ENCODE data around the gene CHST15. TPM values are rescaled to one million over a fixed set of nuclear protein-coding genes. Genes with fewer than 3 reads are reported as not detected.

The CHST15 gene
- total and polyA plus RNA-seq, 2 of the 13 experiments (the other 11 are each of a cell fraction or from before 2014, with no cell fraction given): 1.4 to 94.7 TPM

DNA sequence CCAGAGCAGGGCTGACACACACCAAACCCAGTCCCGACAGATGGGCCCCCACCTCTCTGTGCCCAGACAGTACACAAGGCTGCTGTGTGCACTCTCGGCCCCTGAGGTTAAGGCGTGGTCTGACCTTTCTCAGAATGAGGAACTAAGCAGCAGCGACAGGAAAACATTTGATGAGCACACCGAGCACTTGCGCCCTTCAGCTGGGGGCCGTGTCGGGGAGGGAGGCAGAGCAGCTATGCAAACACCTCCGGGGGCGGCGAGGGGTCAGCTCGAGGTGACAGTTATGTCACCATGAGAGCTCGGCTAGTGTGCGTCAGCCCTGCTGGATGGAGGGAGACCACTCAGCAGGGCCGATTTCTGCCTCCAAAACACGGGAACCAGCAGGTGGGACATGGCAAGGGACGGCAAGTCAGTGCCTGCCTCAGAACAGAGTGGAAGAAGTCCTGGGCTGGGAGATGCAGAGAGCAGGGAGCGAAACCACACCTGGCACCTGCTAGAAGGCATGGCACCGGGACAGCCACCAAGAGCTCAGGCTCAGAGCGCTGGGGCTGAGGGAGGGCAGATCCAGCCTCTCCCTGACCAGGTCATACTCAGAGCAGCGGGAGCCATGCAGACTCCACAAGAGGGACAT lies 57.4 kb downstream of the CHST15 start (continued):
- TF ChIP-seq RBM39 (IDR thresholded peaks at IDR 0.05; ENCODE audit: low read depth, low read length, poor library complexity, severe bottlenecking): no peak
- TF ChIP-seq, protein P1, sequence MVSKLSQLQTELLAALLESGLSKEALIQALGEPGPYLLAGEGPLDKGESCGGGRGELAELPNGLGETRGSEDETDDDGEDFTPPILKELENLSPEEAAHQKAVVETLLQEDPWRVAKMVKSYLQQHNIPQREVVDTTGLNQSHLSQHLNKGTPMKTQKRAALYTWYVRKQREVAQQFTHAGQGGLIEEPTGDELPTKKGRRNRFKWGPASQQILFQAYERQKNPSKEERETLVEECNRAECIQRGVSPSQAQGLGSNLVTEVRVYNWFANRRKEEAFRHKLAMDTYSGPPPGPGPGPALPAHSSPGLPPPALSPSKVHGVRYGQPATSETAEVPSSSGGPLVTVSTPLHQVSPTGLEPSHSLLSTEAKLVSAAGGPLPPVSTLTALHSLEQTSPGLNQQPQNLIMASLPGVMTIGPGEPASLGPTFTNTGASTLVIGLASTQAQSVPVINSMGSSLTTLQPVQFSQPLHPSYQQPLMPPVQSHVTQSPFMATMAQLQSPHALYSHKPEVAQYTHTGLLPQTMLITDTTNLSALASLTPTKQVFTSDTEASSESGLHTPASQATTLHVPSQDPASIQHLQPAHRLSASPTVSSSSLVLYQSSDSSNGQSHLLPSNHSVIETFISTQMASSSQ (IDR thresholded peaks at IDR 0.05; ENCODE audit: low read depth): 0 out of 2 replicates have a peak, but pooled peaks have one; percentile 66
- TF ChIP-seq, protein P1 (CRISPR knock-in tag; IDR thresholded peaks at IDR 0.05; ENCODE audit: borderline replicate concordance): peak; percentile 93
- TF ChIP-seq EEA1 (CRISPR knock-in tag; IDR thresholded peaks at IDR 0.05; ENCODE audit: borderline replicate concordance): no peak
- no peak for TF ChIP-seq NCOA5 (CRISPR knock-in tag; IDR thresholded peaks at IDR 0.05)
- TF ChIP-seq ZNF7 (CRISPR knock-in tag; IDR thresholded peaks at IDR 0.05): peak; percentile 26; the same call in 1 of the 2 replicates
- TF ChIP-seq, protein P2, sequence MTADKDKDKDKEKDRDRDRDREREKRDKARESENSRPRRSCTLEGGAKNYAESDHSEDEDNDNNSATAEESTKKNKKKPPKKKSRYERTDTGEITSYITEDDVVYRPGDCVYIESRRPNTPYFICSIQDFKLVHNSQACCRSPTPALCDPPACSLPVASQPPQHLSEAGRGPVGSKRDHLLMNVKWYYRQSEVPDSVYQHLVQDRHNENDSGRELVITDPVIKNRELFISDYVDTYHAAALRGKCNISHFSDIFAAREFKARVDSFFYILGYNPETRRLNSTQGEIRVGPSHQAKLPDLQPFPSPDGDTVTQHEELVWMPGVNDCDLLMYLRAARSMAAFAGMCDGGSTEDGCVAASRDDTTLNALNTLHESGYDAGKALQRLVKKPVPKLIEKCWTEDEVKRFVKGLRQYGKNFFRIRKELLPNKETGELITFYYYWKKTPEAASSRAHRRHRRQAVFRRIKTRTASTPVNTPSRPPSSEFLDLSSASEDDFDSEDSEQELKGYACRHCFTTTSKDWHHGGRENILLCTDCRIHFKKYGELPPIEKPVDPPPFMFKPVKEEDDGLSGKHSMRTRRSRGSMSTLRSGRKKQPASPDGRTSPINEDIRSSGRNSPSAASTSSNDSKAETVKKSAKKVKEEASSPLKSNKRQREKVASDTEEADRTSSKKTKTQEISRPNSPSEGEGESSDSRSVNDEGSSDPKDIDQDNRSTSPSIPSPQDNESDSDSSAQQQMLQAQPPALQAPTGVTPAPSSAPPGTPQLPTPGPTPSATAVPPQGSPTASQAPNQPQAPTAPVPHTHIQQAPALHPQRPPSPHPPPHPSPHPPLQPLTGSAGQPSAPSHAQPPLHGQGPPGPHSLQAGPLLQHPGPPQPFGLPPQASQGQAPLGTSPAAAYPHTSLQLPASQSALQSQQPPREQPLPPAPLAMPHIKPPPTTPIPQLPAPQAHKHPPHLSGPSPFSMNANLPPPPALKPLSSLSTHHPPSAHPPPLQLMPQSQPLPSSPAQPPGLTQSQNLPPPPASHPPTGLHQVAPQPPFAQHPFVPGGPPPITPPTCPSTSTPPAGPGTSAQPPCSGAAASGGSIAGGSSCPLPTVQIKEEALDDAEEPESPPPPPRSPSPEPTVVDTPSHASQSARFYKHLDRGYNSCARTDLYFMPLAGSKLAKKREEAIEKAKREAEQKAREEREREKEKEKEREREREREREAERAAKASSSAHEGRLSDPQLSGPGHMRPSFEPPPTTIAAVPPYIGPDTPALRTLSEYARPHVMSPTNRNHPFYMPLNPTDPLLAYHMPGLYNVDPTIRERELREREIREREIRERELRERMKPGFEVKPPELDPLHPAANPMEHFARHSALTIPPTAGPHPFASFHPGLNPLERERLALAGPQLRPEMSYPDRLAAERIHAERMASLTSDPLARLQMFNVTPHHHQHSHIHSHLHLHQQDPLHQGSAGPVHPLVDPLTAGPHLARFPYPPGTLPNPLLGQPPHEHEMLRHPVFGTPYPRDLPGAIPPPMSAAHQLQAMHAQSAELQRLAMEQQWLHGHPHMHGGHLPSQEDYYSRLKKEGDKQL (CRISPR knock-in tag; IDR thresholded peaks at IDR 0.05; ENCODE audit: low read depth): peak; percentile 96
- peak; percentile 91 for TF ChIP-seq KDM2A (CRISPR knock-in tag; IDR thresholded peaks at IDR 0.05; ENCODE audit: borderline replicate concordance, low read depth)
- TF ChIP-seq, protein P3, sequence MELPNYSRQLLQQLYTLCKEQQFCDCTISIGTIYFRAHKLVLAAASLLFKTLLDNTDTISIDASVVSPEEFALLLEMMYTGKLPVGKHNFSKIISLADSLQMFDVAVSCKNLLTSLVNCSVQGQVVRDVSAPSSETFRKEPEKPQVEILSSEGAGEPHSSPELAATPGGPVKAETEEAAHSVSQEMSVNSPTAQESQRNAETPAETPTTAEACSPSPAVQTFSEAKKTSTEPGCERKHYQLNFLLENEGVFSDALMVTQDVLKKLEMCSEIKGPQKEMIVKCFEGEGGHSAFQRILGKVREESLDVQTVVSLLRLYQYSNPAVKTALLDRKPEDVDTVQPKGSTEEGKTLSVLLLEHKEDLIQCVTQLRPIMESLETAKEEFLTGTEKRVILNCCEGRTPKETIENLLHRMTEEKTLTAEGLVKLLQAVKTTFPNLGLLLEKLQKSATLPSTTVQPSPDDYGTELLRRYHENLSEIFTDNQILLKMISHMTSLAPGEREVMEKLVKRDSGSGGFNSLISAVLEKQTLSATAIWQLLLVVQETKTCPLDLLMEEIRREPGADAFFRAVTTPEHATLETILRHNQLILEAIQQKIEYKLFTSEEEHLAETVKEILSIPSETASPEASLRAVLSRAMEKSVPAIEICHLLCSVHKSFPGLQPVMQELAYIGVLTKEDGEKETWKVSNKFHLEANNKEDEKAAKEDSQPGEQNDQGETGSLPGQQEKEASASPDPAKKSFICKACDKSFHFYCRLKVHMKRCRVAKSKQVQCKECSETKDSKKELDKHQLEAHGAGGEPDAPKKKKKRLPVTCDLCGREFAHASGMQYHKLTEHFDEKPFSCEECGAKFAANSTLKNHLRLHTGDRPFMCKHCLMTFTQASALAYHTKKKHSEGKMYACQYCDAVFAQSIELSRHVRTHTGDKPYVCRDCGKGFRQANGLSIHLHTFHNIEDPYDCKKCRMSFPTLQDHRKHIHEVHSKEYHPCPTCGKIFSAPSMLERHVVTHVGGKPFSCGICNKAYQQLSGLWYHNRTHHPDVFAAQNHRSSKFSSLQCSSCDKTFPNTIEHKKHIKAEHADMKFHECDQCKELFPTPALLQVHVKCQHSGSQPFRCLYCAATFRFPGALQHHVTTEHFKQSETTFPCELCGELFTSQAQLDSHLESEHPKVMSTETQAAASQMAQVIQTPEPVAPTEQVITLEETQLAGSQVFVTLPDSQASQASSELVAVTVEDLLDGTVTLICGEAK (IDR thresholded peaks at IDR 0.05): no peak
- TF ChIP-seq, protein P3 (CRISPR knock-in tag; IDR thresholded peaks at IDR 0.05): peak; percentile 85; the same call in 1 of the 2 replicates

Data from HepG2 (cell line).